HG02759 (cell line): ENCODE measurements around the gene FAM20C.

ENCODE experiments used
- ATAC-seq: cut with Tn5 transposase; IDR thresholded peaks from one replicate; pipeline ENCODE4 v1.9.1; 2021; ENCODE audit warnings: mild to moderate bottlenecking, moderate library complexity; ENCODE audit not compliant: unreplicated experiment

FAM20C gene

DNA sequence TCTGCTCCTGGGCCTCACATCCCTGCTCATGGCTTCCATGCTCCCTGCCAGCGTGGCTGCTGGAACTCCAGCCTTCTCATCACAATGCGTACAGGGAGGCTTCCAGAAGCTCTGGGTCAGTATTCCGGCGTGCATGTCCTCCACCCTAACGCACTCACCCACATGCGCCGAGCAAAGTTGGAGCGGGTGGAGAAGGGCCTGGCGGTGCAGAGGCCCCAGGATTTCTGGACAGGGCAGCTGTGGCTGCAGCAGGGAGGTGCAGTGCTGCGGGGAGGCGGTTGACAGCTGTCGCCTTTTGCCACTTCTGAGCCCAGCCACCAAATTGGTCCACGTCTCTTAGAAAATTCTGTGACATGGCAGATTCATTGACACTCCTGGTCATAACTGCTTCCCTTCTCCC, 33.6 kb upstream of the FAM20C start:
- ATAC-seq = no peak

DNA sequence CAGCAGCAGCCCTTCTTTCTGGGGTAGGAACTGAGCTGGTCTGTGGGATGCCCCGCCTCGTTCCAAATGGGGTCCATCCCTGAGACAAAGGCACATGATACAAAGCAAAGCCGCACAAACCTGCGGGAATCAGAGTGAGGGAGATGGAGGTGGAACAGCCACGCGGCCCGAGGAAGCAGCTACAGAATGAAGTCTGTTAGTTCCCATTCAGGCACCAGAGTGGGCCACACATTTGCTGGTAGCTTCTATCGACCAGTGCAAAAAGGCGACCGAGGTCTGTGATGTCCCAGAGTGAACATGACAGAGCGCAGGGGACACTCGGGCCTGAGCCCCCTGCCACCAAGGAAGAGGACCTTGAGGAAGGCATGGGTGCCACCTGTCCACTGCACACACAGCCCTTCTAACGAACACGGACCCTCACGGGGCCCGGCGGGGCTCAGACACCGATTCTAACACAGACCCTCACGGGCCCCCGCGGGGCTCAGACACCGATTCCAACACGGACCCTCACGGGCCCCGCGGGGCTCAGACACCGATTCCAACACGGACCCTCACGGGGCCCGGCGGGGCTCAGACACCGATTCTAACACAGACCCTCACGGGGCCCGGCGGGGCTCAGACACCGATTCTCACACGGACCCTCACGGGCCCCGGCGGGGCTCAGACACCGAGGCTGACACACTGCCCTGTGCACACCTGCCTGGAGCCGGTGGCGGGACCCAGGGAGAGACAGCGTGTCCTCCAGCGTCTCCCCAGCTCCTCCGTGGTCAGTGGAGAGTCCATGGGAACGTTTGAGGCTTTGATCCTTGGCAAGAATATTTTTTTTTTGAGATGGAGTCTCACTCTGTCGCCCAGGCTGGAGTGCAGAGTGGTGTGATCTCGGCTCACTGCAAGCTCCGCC, 32.8 kb upstream of the FAM20C start:
- ATAC-seq = no peak

DNA sequence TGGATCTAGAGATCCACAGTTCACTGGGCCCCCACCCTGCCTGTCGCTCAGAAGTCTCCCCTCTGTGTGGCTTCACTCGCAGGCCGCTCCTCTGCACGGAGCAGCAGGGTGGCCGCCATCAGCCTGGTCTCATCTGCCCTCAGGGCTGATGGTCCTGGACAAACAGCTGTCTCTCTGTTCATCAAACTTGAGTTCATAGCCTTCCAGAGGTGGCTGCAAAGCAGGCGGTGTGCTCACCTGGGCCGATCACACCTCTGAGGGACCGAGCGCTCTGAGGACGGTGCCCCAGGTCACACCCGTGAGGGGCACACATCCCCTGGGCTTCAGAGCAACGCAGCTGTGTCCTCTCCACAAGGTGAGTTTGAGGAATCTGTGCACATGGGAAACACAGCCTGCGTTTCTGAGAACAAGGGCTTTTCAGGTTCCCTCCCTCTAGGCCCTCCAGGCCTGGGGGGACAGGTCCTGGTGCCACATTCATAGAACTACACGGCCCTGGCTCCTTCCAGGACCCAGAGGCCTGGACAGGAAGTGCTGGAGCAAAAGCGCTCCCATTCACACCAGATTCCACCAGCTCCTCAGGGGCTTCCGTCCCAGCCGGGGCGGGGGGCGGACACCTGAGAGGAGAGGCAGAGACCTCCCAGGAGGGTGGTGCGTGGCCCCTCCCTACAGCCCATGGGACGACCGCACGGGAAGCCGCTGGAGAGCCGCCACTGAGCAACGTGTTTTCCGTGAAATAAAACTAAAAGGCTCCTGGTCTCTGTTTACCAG, 31.2 kb upstream of the FAM20C start:
- ATAC-seq = no peak

DNA sequence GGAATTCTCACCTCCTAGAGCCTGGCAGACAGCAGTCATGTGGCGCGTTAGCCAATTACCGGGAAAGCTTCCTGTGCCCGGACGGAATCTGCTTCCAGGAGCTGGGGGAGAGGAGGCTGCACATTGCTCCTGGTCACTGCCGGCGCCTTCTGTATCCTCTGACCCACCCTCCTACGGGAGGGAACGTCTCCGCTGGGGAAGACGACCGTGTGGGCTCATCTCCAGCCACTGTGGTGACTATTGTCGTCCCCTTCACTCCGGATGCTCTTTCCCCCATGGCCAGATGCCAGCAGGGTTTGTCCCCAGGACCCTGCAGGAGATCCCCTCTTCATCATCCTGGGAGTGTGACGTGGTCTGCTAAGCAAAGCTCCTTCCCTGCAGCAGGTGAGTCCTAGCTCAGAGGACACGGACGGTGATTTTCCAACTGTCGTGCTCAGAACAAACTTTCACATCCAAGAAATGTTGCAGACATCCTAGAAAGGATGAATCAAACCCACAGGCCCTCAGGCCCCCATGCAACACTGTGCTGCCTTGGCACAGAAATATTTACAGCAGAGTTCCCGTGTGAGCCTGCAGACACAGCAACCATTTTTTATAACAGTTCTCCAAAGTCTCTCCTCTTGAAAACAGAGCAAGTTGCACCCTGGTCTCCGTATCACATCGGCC, 29.6 kb upstream of the FAM20C start:
- ATAC-seq = no peak

DNA sequence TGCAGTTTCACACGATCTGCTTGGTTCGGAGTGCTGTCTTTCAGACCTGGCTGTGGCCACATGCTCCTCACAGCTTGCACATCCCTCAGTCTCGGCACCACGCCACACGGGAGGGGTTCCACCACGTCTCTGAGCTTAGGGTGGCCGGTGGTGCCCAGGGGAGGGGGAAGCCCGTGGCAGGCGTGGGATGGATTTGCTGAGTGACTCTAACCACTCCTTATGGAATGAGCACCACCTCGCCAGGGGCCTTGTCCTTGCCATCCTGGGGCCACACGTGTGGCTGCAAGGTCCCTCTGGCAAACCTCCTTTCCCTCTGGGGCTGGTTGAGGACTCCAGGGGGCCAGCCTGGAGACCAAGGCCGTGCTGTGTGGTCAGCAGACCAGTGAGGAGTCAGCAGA, 29.1 kb upstream of the FAM20C start:
- no peak for ATAC-seq

DNA sequence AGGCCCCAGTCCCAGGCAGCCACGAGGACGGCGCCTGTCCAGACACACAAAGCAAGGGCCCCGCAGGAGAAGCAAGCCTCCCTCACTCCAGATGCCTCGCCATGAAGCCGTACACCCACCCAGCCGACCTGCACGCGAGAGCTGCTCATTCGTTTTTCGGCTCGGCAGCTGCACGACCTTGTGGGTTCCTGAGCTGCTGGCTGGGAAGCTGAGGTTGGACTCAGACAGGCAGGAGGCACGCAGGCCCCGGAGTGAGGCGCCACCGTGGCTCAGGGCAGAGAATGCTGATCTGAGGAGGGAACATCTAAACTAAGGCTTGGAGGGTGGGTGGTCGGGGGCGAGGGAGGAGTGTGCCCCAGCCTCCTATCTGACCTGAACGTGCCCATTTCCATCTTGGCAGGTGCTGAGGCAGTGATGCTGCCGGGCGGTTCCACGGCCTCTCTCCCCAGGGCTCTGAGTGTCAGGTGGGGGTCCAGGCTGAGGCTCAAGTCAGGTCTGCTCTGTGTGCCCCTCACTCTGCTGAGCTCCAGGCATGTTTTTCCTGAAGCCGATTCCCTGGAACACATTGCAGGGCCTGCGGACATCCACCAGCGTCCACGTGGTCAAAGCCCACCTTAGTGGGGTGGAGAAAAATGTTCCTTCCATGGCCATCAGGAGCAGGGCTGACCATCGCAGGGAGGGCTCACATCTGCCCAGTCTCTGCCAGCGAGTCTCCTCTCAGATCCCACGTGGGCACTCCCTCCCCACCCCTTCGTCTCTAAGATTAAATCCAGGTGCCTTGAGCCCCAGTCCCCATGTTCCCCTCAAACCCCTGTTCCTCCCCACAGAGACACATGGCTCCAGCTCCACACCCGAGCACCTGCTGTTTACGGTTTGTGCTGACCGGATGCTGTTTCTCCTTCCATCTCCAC, 28.1 kb upstream of the FAM20C start:
- no peak for ATAC-seq

DNA sequence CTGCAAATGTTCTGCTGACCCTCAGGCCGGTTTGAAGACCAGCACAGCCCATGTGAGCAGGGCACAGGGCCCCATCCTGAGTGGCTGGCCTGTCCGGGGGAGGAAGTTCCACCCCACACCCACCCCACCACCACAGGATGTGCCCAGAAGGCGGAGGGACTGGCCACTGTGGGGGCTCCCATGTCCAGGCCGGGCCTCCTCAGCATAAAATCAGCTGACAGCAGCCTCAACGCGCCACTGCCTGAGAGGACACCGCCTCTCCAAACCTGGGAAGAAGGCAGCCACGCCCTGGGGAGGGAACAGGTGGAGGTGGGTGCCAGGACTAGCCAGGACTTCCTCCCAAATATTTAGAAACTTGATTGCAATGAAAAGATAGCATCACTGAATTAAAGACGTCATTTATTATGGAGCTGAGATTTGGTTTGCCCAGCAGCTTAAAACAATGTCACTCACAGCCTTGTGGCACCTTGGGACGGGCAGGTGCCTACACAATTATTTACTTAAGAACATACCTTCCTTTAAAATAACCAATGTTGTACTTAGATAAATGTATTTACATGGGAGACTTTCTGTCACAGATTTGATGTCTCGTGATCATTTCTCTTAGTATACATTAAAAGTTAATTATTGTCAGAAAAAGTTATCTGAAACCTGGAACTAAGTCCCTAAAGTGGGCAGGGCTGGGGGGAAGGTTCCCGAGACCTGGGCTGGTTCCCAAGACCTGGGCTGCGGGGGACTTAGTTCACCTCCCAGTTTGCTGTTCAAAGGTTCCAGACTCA, 27.3 kb upstream of the FAM20C start:
- no peak for ATAC-seq

DNA sequence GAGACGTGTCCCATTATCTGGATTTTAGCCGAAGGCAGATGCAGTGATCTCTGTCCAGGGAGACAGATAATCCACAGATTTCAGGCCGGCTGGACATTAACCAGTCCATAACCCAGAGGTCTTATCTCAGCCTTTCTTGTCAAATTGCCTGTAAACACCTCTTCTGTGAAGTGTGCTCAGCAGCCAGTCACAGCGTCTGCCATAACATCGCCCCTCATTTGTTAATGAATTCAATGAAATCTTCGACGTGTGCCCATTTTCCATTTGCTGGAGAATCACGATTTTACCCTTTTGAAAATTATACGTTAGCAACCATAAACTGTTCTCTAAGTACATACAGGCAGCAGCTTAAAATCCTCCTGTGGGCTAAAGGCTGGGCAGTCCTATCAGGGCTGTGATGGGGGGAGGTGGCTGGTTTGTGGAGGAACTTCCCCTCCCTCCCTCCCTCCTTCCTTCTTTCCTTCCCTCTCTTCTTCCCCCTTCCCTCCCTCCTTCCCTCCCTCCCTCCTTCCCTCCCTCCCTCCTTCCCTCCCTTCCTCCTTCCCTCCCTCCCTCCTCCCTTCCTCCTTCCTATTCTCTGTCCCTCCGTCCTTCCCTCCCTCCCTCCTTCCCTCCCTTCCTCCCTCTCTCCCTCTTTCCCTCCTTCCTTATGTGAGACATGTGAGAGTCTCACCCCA, 26.6 kb upstream of the FAM20C start:
- ATAC-seq = no peak

DNA sequence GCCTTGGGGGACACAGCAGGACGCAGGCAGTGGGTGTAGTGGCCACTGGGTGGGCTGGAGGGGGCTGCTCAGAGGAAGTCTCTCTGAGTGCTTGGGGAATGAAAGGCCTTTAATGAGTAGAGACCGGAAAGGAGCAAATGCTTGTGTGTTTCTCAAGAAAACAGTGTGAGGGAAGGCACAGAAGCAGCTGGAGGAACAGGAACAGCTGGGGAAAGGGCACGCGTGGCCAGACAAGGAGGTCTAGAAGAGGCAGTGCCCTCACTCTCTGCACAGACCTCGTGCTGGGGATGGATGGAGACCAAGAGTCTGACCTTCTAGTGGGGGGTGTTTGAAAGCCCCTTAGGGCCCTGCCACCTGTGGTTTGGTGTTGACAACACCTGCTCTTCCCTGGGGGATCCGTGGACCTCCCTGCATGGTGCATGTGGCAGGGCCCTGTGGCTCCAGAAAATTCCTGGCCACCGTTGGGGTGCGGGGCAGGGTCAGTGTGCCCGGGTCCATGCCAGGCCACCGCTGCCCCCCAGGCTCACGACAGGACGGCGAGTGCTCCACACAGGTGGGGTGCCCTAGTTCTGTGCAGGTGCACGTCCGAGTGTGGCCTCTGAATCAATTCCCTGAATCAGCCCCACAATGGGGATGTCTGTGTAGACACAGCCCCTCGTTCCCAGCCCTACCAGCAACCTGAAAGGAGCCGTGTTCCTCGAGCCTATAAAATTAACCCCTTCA, 25.9 kb upstream of the FAM20C start:
- no peak for ATAC-seq

DNA sequence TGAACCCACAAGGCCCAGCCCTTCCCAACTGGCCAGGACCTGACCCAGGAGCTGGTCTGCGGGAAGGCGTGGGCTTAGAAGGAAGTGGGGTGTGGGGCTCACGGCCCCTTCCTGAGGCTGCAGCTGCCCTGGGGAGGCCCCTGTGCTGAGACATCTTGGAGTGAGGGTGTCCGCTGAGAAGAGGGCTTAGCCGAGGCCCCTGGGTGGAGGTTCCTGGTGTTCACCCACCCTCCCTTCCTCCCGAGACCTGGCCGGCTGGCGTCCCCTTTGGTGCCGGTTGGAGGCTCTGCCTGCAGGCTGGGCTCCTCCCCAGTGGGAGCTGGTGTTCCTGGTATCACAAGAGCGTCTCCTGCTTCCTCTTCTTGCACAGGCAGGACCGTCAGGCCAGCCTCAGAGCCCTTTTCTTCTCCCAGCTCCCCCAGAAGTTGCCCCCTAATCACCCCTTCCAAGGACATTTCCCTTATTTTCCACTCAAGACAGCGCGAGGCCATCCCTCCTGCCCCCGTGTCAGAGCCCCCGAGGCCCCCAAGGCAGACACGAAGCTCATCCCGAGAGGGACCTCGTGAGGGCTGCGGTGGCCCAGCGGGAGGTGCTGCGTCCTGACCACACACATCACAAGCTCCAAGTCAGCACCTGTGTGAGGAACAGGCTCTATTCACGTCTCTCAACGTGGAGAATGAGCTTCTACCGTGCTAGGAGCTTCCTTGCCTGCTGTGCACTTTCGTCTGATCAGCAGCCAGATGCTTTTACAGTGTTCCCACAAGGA, 25.1 kb upstream of the FAM20C start:
- ATAC-seq = no peak

DNA sequence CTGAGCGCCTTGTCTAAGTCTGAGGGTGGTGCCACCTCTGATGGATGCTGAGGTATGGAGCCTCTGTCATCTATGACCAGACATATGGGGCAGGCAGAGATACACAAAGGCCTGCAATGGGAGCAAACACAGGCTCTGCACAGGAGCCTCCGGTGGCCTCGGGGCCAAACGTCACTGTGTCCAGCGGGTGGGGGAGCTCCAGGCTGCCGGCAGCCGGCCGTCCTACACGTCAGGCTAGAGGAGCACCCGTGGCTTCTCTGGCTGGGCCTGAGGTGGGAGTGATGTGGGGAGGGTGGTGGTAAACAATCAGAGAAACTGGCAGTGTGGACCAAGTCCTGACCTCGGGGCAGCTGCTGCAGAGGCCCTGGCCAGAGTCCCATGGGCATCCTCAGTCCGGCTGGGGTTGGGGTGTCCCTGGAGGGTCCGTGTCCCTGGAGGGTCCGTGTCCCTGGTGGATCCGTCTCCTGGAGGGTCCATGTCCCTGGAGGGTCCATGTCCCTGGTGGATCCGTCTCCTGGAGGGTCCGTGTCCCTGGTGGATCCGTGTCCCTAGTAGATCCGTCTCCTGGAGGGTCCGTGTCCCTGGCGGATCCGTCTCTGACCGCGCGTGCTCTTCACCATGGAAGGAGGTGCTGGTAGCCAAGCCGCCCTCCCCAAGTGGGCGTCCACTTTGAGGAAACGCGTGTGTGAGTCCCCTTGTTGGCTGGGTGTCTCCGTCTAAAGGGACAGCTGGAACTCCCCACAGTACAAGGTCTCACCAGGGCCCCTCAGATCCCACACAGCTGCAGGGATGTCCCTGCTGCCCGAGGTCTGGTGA, 24.2 kb upstream of the FAM20C start:
- ATAC-seq = no peak

DNA sequence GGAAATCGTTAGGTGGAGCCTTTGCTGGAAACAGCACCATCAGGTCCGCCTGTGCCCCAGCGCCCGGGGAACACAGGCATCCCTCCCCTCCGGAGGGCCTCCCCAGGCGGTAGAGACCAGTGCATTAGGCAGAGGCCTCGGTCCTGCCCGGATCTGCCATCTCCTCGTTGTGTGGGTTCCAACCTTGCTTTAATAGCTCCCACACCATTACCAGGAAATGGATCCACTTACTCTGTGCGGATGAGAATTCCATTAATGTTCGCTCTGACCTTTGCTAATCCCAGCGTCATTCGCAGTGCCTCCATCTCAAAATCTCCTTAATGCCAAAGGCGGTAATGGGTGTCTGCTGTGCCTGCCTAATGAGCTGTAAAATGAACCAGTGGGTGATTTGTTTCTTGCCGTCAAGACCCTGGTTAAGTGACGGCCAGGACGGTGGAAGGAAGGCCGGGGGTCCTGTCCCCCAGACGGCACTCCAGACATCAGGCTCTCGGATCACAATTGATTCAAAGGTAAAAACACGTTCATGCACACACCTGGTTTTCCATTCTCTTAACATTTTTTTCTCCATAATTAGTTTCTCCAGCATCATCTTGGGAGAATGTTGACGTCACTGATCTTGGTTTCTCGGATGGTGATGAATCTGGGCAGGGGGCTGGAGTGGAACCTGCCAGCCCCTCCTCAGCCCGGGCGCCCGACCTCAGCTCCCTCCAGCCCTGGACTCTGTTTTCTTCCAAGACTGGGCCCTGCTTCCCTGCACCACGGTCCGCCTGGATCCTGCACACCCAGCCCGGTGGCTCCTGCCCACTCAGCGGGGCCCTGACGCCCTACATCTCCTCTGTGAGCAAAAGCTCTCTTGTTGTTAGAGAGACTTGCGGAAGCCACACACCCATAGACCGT, 22.8 kb upstream of the FAM20C start:
- no peak for ATAC-seq

DNA sequence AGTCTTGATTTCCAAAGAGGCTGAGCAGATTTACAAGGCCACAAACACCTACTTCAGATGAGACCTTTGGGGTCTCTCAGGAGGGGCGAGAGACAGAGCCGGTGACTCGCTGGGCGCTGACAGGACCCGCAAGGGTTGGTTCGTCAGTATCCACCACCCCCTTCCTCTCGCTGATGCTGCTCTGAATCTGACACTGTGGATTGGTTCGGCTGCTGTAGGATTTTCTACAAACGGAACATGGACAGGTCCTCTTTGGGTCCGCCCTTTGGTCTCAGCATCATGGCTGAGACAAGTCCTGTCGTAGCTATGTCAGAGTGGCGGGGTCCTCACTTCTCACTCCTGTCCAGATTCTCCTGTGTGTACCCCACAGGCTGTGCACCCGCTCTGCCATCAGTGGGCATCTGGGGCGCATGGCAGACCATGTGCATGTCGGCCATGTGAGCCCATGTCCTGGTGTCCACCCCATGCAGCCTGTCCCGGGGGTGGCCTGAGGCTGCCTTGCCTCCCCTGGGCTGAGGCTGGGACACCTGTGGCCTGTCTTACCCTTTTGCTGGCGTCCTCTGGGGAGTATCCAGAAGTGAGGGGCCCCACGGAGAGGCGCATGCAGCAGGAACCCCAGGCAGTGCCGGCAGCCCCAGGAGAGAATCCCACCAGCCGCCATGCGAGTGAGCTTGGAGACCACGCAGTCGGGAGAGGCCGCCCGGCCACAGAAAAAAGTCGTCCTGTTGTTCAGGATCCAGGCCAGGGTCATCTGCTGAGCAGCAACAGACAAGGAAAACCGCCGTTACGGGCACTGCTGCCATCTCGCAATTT, 21.6 kb upstream of the FAM20C start:
- no peak for ATAC-seq

DNA sequence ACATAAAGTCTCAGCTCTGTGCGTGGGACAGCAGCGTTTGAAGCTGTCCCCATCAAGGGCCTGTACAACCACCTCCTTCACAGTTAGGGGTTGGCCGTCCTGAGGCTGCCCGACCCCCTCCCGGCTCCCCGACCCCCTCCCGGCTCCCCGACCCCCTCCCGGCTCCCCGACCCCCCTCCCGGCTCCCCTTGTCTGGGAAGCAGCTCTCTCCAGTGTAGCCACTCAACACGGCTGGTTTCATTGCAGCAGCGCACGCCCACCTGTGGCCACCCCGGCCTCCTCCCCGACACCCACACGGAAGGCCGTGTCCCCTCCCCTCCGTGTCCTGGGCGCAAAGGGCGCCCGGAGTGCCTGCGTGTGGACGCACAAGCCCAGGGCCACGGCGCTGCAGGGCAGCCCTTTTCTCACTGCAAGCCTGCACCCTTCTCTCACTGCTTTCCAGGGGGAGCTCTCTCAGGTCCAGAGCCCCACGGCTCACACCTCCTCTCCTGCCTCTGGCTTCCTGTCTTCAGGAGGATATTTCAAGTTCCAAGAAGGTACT, 20.9 kb upstream of the FAM20C start:
- ATAC-seq = no peak

DNA sequence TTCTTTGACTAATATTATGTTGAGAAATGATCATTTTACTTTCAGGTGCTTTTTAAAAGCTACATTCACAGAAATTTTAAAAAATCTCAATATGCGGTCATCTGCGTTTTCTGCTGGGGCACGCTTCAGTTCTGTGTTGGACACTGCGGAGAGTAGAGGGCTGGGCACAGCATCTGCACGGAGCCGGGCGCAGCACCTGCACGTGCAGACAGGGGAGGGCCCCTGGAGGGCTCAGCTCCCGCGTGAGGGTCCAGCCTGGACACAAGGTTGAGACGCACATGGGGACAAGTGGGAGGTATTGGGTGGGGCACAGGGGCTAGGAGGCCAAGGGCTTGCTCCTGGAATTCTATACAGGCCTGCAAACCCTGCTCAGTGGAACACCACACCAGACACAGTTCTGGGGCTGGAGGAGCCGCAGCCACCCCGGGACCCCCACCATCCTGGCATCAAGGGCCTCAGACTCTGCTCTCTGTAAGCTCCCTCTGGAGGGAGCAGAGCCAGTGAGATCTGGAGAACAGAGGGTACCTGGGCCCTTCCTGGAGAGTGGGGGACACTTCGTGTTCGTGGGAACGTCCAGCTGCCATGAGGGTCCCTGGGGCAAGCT, 20.4 kb upstream of the FAM20C start:
- ATAC-seq = no peak
